Lower leg skin (tissue), 3 donors: ENCODE measurements around the gene PTX3.

Source experiments
- CTCF ChIP-seq, 3 donors: fragments of 450-650 bp; IDR thresholded peaks; one replicate each; pipeline ENCODE4 v1.5.1; 2016; ENCODE audit warnings: antibody characterized with exemption in 3 of 3, mild to moderate bottlenecking in 3 of 3, moderate library complexity in 2 of 3
- POLR2A ChIP-seq, 2 donors: fragments of 450-650 bp; IDR thresholded peaks; one replicate each; pipeline ENCODE4 v1.6.1; 2016 to 2017; ENCODE audit warnings: antibody characterized with exemption in 2 of 2, mild to moderate bottlenecking in 1 of 2, moderate library complexity in 1 of 2

- TF ChIP-seq CTCF (IDR thresholded peaks at IDR 0.05) (no peak), POLR2A (IDR thresholded peaks at IDR 0.05) (no peak)
Measured at GRCh38 chr3:157465741-157466140, 29.1 kb downstream of the PTX3 start.
